A549 (cell line): ENCODE results near the gene SSR3.

Experiments
- BCL3 ChIP-seq: fragments of >200 bp; sonication (Bioruptor Twin); formaldehyde crosslinking; IDR thresholded peaks from 3 replicates; pipeline ENCODE4 v1.6.1; 2016
- CHD4 ChIP-seq: fragments of 200-600 bp; sonication (generic); IDR thresholded peaks from 2 replicates; pipeline ENCODE4 v1.6.1; 2016; ENCODE audit warnings: antibody characterized with exemption, mild to moderate bottlenecking, borderline replicate concordance
- CTCF ChIP-seq: fragments of >200 bp; sonication (Bioruptor Twin); formaldehyde crosslinking; IDR thresholded peaks from 3 replicates; pipeline ENCODE4 v1.5.1; 2016
- KDM5A ChIP-seq: fragments of 200-600 bp; sonication (generic); IDR thresholded peaks from 2 replicates; pipeline ENCODE4 v1.6.1; 2016; ENCODE audit warnings: antibody characterized with exemption, mild to moderate bottlenecking
- NR3C1 ChIP-seq: fragments of >200 bp; sonication (Bioruptor Twin); formaldehyde crosslinking; IDR thresholded peaks from 3 replicates; pipeline ENCODE4 v1.6.1; 2017
- POLR2AphosphoS2 ChIP-seq: conservative IDR thresholded peaks from 2 replicates; pipeline ENCODE4 v1.6.1; 2012; ENCODE audit warnings: low read length, improper control_type of control experiment, inconsistent platforms
- REST ChIP-seq: fragments of 200-600 bp; sonication (generic); IDR thresholded peaks from 2 replicates; pipeline ENCODE4 v1.6.1; 2016; ENCODE audit warnings: antibody characterized with exemption, mild to moderate bottlenecking, moderate library complexity
- RNF2 ChIP-seq: fragments of 200-600 bp; sonication (generic); IDR thresholded peaks from 2 replicates; pipeline ENCODE4 v1.6.1; 2016; ENCODE audit warnings: low read depth, mild to moderate bottlenecking, antibody characterized with exemption, moderate library complexity, borderline replicate concordance

GRCh38 chr3:156548902-156549301 lies 6.0 kb downstream of the SSR3 start:
- TF ChIP-seq RNF2 (no peak), CTCF (no peak), NR3C1 (no peak), POLR2AphosphoS2 (no peak), REST (no peak), BCL3 (no peak), KDM5A (no peak), CHD4 (no peak)
